ENCODE results near the gene OR13C5. TPM values are rescaled to one million over a fixed set of nuclear protein-coding genes. Genes with fewer than 3 reads are reported as not detected.

Gene OR13C5
- total and polyA plus RNA-seq, 2 donors from 2014 or later, result not detected

DNA sequence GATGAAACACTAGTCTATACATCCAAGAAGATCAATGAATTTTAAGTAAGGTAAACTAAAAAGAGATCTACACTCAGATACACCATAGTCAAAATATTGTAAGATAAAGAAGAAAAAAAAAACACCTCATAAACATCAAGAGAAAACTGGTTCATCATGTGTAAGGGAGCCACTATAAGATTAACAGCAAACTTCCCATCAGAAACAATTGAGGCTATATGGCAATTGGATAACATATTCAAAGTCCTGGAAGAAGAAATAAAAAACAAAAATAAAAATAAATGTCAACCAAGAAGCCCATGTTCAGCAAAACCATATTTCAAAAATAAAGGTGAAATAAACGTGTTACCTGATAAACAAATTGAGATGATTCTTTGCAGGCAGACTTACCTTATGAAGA lies 26.6 kb downstream of the OR13C5 start:
- Histone ChIP-seq H3K27ac (ENCODE audit: low read depth in 2 of 2, low read length in 2 of 2) (no peak overlapping the region), H3K36me3 (ENCODE audit: control insufficient read depth in 2 of 3, insufficient read depth in 3 of 3, low read length in 3 of 3) (no peaks in the 10 kb centered on the region), H3K4me3 (ENCODE audit: low read length in 3 of 3) (no peak overlapping the region), H3K4me1 (ENCODE audit: control insufficient read depth in 2 of 3, insufficient read depth in 2 of 3, low read depth in 1 of 3, low read length in 3 of 3) (no peaks in the 10 kb centered on the region), H3K9ac (ENCODE audit: low read length in 3 of 3) (no peak overlapping the region), H3K9me3 (ENCODE audit: control insufficient read depth in 2 of 3, insufficient read depth in 1 of 3, low read length in 3 of 3) (peaks cover 0 to 2% (median 0%) of the 10 kb centered on the region in 3 donors), H3K27me3 (ENCODE audit: control insufficient read depth, insufficient read depth, low read length) (no peaks in the 10 kb centered on the region)
- DNase-seq (no peak), FAIRE-seq (no peak)
- intact Hi-C loops (cut with DNase I), result no loop called here
- TF ChIP-seq, protein P1, sequence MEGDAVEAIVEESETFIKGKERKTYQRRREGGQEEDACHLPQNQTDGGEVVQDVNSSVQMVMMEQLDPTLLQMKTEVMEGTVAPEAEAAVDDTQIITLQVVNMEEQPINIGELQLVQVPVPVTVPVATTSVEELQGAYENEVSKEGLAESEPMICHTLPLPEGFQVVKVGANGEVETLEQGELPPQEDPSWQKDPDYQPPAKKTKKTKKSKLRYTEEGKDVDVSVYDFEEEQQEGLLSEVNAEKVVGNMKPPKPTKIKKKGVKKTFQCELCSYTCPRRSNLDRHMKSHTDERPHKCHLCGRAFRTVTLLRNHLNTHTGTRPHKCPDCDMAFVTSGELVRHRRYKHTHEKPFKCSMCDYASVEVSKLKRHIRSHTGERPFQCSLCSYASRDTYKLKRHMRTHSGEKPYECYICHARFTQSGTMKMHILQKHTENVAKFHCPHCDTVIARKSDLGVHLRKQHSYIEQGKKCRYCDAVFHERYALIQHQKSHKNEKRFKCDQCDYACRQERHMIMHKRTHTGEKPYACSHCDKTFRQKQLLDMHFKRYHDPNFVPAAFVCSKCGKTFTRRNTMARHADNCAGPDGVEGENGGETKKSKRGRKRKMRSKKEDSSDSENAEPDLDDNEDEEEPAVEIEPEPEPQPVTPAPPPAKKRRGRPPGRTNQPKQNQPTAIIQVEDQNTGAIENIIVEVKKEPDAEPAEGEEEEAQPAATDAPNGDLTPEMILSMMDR (IDR thresholded peaks at IDR 0.05; ENCODE audit: borderline replicate concordance, extremely low read depth, insufficient read depth), result no peak

DNA sequence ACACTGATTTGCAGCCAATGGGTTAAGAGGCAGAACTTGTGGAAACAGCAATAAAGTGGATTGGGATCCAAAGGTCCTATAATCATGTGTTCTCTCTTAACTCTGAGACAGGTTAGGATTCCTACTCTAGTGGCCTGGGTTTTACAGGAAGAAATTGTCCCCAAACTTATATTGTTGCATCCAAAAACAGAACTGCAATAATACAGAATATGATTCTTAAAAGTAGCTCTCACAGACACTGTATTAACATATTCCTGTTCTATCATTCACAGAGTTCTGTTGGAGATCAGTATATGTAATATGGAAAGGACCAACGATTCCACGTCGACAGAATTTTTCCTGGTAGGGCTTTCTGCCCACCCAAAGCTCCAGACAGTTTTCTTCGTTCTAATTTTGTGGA lies 30.3 kb downstream of the OR13C5 start, which contains the start of gene OR13C8:
Gene OR13C8 (plus strand): TSS at position 301 of the 400 bp plus-strand sequence. CDS start 0 bp downstream, at position 301.
- no peak for FAIRE-seq

DNA sequence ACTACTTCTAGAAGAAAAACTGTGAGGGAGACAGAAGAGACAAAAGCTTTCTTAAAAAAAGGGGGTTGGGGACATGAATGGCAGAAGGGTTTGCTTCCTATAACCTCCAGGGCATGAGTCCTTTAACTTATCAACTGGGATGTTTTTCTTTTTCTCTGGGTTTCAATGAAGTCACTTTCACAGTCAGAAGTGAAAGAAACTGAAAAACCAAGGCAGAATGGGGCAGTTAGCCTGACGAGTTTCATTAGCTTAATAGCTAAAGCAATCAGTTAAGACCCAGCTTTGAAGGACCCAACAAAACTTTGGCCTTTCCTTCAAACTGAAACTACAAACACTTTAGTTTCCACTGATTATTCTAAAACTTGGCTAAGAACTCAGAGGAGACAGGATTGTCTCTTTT lies 34.9 kb downstream of the OR13C5 start:
- TF ChIP-seq, protein P1 (IDR thresholded peaks at IDR 0.05; ENCODE audit: borderline replicate concordance, extremely low read depth, insufficient read depth), result no peak

More for the DNA sequence above, 30.3 kb downstream of the OR13C5 start, which contains the start of gene OR13C8:
- H3K27ac ChIP-seq (ENCODE audit: low read depth in 2 of 2, low read length in 2 of 2), result no peak within 1 kb of the TSS
- H3K4me1 ChIP-seq (ENCODE audit: control insufficient read depth in 2 of 3, insufficient read depth in 2 of 3, low read depth in 1 of 3, low read length in 3 of 3), result no peaks in the 10 kb centered on the region
- no peaks in the 10 kb centered on the region for H3K36me3 ChIP-seq (ENCODE audit: control insufficient read depth in 2 of 3, insufficient read depth in 3 of 3, low read length in 3 of 3)
- DNase-seq, result no peak
- intact Hi-C loops (cut with DNase I), result no loop called here
- no peak within 1 kb of the TSS for H3K9ac ChIP-seq (ENCODE audit: low read length in 3 of 3)
- H3K4me3 ChIP-seq (ENCODE audit: low read length in 3 of 3), result no peak within 1 kb of the TSS
- TF ChIP-seq, protein P1 (IDR thresholded peaks at IDR 0.05; ENCODE audit: borderline replicate concordance, extremely low read depth, insufficient read depth), result no peak
- peaks cover 0 to 2% (median 0%) of the 10 kb centered on the region in 3 donors for H3K9me3 ChIP-seq (ENCODE audit: control insufficient read depth in 2 of 3, insufficient read depth in 1 of 3, low read length in 3 of 3)
- H3K27me3 ChIP-seq (ENCODE audit: control insufficient read depth, insufficient read depth, low read length), result no peaks in the 10 kb centered on the region

More for the DNA sequence above, 34.9 kb downstream of the OR13C5 start:
- no peaks in the 10 kb centered on the region for H3K36me3 ChIP-seq (ENCODE audit: control insufficient read depth in 2 of 3, insufficient read depth in 3 of 3, low read length in 3 of 3)
- H3K27ac ChIP-seq (ENCODE audit: low read depth in 2 of 2, low read length in 2 of 2), result no peak overlapping the region
- no peaks in the 10 kb centered on the region for H3K27me3 ChIP-seq (ENCODE audit: control insufficient read depth, insufficient read depth, low read length)
- H3K4me3 ChIP-seq (ENCODE audit: low read length in 3 of 3), result no peak overlapping the region
- H3K4me1 ChIP-seq (ENCODE audit: control insufficient read depth in 2 of 3, insufficient read depth in 2 of 3, low read depth in 1 of 3, low read length in 3 of 3), result no peaks in the 10 kb centered on the region
- H3K9ac ChIP-seq (ENCODE audit: low read length in 3 of 3), result no peak overlapping the region
- DNase-seq (no peak), FAIRE-seq (no peak)
- H3K9me3 ChIP-seq (ENCODE audit: control insufficient read depth in 2 of 3, insufficient read depth in 1 of 3, low read length in 3 of 3), result no peaks in the 10 kb centered on the region
- intact Hi-C loops (cut with DNase I), result no loop called here

Data from kidney (tissue), 14 donors.